ENCODE results near the gene HCFC1. TPM values are rescaled to one million over a fixed set of nuclear protein-coding genes. Genes with fewer than 3 reads are reported as not detected.

HCFC1 gene
- total RNA-seq, 6 experiments from 2014 or later: 52.1 to 62.1 (median 59.0) TPM

- no peak for DNase-seq
- H3K27me3 Mint-ChIP-seq (ENCODE audit: insufficient read depth): peaks cover 6% of the 10 kb centered on the region; the same call in 1 of the 2 replicates
- no peak overlapping the region for H3K4me3 Mint-ChIP-seq
- no peaks in the 10 kb centered on the region for H3K4me1 Mint-ChIP-seq (ENCODE audit: low read depth)
- no peaks in the 10 kb centered on the region for H3K36me3 Mint-ChIP-seq (ENCODE audit: low read depth)
- H3K9me3 Mint-ChIP-seq: no peaks in the 10 kb centered on the region
- TF ChIP-seq CTCF (IDR thresholded peaks at IDR 0.05): no peak
- H3K27ac Mint-ChIP-seq: no peak overlapping the region
Measured at GRCh38 chrX:153909980-153910360, 61.6 kb downstream of the HCFC1 start.

- no peak for DNase-seq
- Mint-ChIP-seq H3K9me3 (no peaks in the 10 kb centered on the region), H3K27ac (no peak overlapping the region), H3K4me3 (no peak overlapping the region), H3K27me3 (ENCODE audit: insufficient read depth) (peaks cover 3% of the 10 kb centered on the region; the same call in 1 of the 2 replicates), H3K4me1 (ENCODE audit: low read depth) (no peaks in the 10 kb centered on the region), H3K36me3 (ENCODE audit: low read depth) (no peaks in the 10 kb centered on the region)
- TF ChIP-seq CTCF (IDR thresholded peaks at IDR 0.05): no peak
Measured at GRCh38 chrX:153909024-153909979, 62.3 kb downstream of the HCFC1 start.

- no peak for DNase-seq
- H3K27me3 Mint-ChIP-seq (ENCODE audit: insufficient read depth): peaks cover 3% of the 10 kb centered on the region; the same call in 1 of the 2 replicates
- H3K27ac Mint-ChIP-seq: no peak overlapping the region
- no peaks in the 10 kb centered on the region for H3K9me3 Mint-ChIP-seq
- H3K4me3 Mint-ChIP-seq: no peak overlapping the region
- H3K36me3 Mint-ChIP-seq (ENCODE audit: low read depth): no peaks in the 10 kb centered on the region
- no peak for TF ChIP-seq CTCF (IDR thresholded peaks at IDR 0.05)
- H3K4me1 Mint-ChIP-seq (ENCODE audit: low read depth): no peaks in the 10 kb centered on the region
Measured at GRCh38 chrX:153908219-153908860, 63.3 kb downstream of the HCFC1 start.

GRCh38 chrX:153907456-153907855 is 64.2 kb downstream of the HCFC1 start:
- TF ChIP-seq CTCF (IDR thresholded peaks at IDR 0.05): no peak

GRCh38 chrX:153906126-153906917 is 65.3 kb downstream of the HCFC1 start:
- Mint-ChIP-seq H3K4me3 (no peak overlapping the region), H3K9me3 (no peaks in the 10 kb centered on the region), H3K36me3 (ENCODE audit: low read depth) (no peaks in the 10 kb centered on the region), H3K27ac (no peak overlapping the region), H3K27me3 (ENCODE audit: insufficient read depth) (peaks cover 1% of the 10 kb centered on the region), H3K4me1 (ENCODE audit: low read depth) (peaks cover 8% of the 10 kb centered on the region)
- no peak for DNase-seq
- TF ChIP-seq CTCF (IDR thresholded peaks at IDR 0.05): no peak

More at GRCh38 chrX:153907456-153907855, 64.2 kb downstream of the HCFC1 start:
- no peak overlapping the region for H3K27ac Mint-ChIP-seq
- no peak for DNase-seq
- no peaks in the 10 kb centered on the region for H3K4me1 Mint-ChIP-seq (ENCODE audit: low read depth)
- no peak overlapping the region for H3K4me3 Mint-ChIP-seq
- H3K27me3 Mint-ChIP-seq (ENCODE audit: insufficient read depth): peaks cover 1% of the 10 kb centered on the region; the same call in 1 of the 2 replicates
- no peaks in the 10 kb centered on the region for H3K9me3 Mint-ChIP-seq
- no peaks in the 10 kb centered on the region for H3K36me3 Mint-ChIP-seq (ENCODE audit: low read depth)

All from HFFc6 (cell line).